Measurements from ENCODE around the gene LRP3.

LRP3 gene

DNA sequence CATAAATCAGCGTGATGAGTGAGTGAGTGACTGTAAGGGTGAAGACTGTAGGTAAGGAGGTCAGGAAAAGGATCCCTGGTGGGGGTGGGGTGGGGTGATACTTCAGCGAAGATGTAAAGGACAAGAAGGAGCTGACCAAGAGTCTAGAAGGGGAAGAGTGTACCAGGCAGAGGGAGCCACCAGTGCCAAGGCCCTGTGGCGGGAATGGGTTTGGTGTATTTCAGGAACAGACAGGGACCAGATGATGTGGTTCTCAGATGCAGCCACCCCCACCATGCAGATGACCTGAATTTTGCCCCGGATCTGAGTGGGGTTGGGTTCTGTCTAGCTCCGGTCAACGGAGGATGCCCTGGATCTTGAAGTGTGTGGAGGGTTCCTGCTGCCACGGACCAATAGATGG is 61.7 kb downstream of the LRP3 start:
- Mint-ChIP-seq H3K27me3 (peaks cover 4% of the 10 kb centered on the region), H3K27ac (no peak overlapping the region), H3K36me3 (no peaks in the 10 kb centered on the region), H3K4me3 (no peak overlapping the region), H3K9me3 (ENCODE audit: low read depth) (no peaks in the 10 kb centered on the region), H3K4me1 (ENCODE audit: low read depth) (peaks cover 2% of the 10 kb centered on the region)

DNA sequence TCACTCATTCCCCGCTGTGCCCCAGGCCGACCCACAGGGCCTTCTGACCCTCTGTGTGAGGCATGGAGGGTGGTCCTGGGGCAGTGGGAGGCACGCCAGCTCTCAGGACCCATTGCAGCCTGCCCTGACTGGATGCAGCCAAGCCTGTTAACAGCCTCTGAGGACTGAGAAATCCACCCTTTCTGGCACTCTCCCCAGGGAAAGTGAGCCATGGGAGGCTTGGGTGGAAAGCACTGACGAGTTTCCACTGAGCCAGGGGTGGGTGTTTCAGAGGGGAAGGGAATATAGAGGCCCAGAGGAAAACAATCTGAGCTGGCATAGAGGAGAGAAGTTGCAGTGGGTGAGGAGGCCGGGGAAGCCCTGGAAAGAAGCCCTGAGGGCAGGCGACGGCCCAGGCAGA is 62.1 kb downstream of the LRP3 start:
- Mint-ChIP-seq H3K27me3 (peaks cover 5% of the 10 kb centered on the region), H3K36me3 (no peaks in the 10 kb centered on the region), H3K27ac (no peak overlapping the region), H3K4me1 (ENCODE audit: low read depth) (peaks cover 6% of the 10 kb centered on the region), H3K9me3 (ENCODE audit: low read depth) (no peaks in the 10 kb centered on the region), H3K4me3 (no peak overlapping the region)

DNA sequence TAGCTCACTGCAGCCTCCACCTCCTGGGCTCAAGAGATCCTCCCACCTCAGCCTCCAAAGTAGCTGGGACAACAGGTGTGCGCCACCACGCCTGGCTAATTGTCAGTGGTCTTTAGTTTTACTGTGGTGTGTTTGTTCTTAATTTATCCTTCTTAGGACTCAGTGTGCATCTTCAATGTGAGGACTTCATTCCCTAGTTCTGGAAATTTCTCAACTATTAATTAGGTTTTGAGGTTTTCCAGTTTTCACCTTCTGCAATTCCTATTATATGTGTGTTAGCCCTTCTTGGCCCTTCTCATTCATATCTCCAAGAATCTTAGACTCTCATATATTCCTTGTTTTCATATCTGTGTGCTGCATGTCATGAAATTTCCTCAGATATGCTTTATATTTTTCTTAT is 63.7 kb downstream of the LRP3 start:
- Mint-ChIP-seq H3K9me3 (ENCODE audit: low read depth) (no peaks in the 10 kb centered on the region), H3K36me3 (no peaks in the 10 kb centered on the region), H3K4me3 (no peak overlapping the region), H3K4me1 (ENCODE audit: low read depth) (peaks cover 11% of the 10 kb centered on the region), H3K27ac (no peak overlapping the region), H3K27me3 (peaks cover 6% of the 10 kb centered on the region)
